H1 (cell line): Measurements from ENCODE around the gene GRIPAP1. TPM values are rescaled to one million over a fixed set of nuclear protein-coding genes. Genes with fewer than 3 reads are reported as not detected.

Source experiments
- BACH1 ChIP-seq: IDR thresholded peaks from 2 replicates; pipeline ENCODE4 v1.6.1; 2012; ENCODE audit warnings: low read length, improper control_type of control experiment
- EP300 ChIP-seq, 2 experiments: IDR thresholded peaks; 1 replicate in 1 of 2; 2 replicates in 1 of 2; pipeline ENCODE4 v1.6.1; 2011 to 2012; ENCODE audit warnings: low read depth in 2 of 2, low read length in 2 of 2, mild to moderate bottlenecking in 2 of 2, borderline replicate concordance in 1 of 2, inconsistent platforms in 1 of 2, moderate library complexity in 1 of 2
- RFX5 ChIP-seq: IDR thresholded peaks from 2 replicates; pipeline ENCODE4 v1.6.1; 2011; ENCODE audit warnings: low read depth, low read length, improper control_type of control experiment, borderline replicate concordance
- SIRT6 ChIP-seq: IDR thresholded peaks from one replicate; pipeline ENCODE4 v1.7.1; 2012; ENCODE audit warnings: low read length, inconsistent platforms
- polyA plus RNA-seq, 7 experiments: library from polyadenylated mRNA; depleted of rRNA in 3 of 7; stranded (reverse) in 5 of 7; unstranded in 2 of 7; fragments of >200 nt in 5 of 7; fragments of 200-250 nt in 2 of 7; gene quantifications; 1 replicate in 5 of 7; 2 replicates in 1 of 7; 4 replicates in 1 of 7; pipeline versions ENCODE4 v1.2.1 to v1.2.3, GENCODE V29; 2011 to 2013; ENCODE audit warnings: missing spikeins in 2 of 7, mixed read lengths in 2 of 7
- total RNA-seq: library from RNA; stranded (reverse); fragmentation: NEBNext Ultra II Directional; extraction: Animal tissue kit (Norgen Biotek cat#: 25700); gene quantifications from 2 replicates; pipeline ENCODE4 v1.2.1, GENCODE V29; 2021

The GRIPAP1 gene
- total and polyA plus RNA-seq, 2 of the 8 experiments (the other 6 are each of a cell fraction or from before 2014, with no cell fraction given), result 21.6 to 55.9 TPM

DNA sequence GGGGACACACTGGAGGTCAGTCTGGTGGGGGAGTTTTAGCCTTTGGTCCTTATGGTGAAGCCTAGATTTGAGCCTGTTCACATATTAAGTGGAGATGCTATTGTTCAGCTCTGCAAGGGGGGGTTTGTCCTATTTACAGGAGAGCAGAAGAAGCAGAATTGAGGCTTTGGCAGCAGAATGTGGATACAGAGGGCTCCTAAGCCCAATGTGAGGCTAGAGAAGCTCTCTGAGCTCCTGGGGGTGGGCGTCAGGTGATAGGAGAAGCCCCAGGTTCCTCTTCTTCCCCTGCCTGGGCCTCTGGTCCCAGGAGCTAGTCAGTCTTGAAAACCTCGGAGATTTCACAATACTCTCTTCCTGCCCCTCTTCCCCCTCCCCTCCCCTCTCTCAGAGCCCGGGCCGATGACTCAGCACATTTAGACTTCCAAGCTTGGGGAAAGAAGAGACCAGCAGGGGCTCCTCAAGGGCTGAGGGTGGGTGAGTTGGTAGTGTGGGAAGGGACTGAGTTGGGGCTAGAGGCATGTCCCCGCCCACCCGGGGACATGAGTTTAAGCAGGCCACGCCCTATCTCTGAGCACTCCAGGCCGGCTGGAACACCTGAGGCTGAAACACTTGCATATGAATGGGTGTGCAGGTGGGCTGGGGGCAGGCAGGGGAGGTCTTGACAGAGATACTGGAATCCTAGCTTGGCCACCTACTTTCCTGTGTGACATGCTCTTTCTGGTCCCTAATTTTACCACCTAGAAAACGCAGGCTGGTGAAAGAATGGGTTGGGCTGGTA is 37.7 kb upstream of the GRIPAP1 start (continued):
- TF ChIP-seq RFX5 (no peak), BACH1 (peak; percentile 99), EP300 (IDR thresholded peaks at IDR 0.05; ENCODE audit: borderline replicate concordance in 1 of 2, low read depth in 2 of 2, low read length in 2 of 2) (no peak), SIRT6 (no peak)
